ENCODE measurements around the gene LATS2.
A peak's percentile ranks its signal among the peaks of the same experiment; 100 is the strongest.

The LATS2 gene

GRCh38 chr13:21018220-21018619, 43.2 kb downstream of the LATS2 start:
- DNase-seq: no peak

- DNase-seq: no peak
Observed at GRCh38 chr13:21016487-21016886, 44.9 kb downstream of the LATS2 start.

- no peak for DNase-seq
Observed at GRCh38 chr13:21015284-21015683, 46.1 kb downstream of the LATS2 start.

- DNase-seq: no peak
Observed at GRCh38 chr13:21014502-21015170, 46.8 kb downstream of the LATS2 start.

- DNase-seq: no peak
Observed at GRCh38 chr13:21014139-21014501, 47.3 kb downstream of the LATS2 start.

- no peak for DNase-seq
Observed at GRCh38 chr13:21013682-21014038, 47.7 kb downstream of the LATS2 start.

GRCh38 chr13:21012841-21013681, 48.3 kb downstream of the LATS2 start:
- DNase-seq: no peak

GRCh38 chr13:21012211-21012610, 49.2 kb downstream of the LATS2 start:
- DNase-seq: no peak

- no peak for DNase-seq
Observed at GRCh38 chr13:21011378-21011777, 50.0 kb downstream of the LATS2 start.

GRCh38 chr13:21010621-21011020, 50.8 kb downstream of the LATS2 start:
- DNase-seq: no peak

GRCh38 chr13:21009036-21009435, 52.4 kb downstream of the LATS2 start:
- peak in 13 of 56 donors; percentile 7 to 62 (median 24) for DNase-seq

- no peak for DNase-seq
Observed at GRCh38 chr13:21008026-21008425, 53.4 kb downstream of the LATS2 start.

- no peak for DNase-seq
Observed at GRCh38 chr13:21006141-21007005, 55.0 kb downstream of the LATS2 start.

GRCh38 chr13:21005193-21005592, 56.2 kb downstream of the LATS2 start:
- no peak for DNase-seq

- DNase-seq: no peak
Observed at GRCh38 chr13:21001471-21001870, 59.9 kb downstream of the LATS2 start.

GRCh38 chr13:21000647-21001046, 60.7 kb downstream of the LATS2 start:
- no peak for DNase-seq

GRCh38 chr13:20998649-20999415, 62.6 kb downstream of the LATS2 start:
- no peak for DNase-seq

- DNase-seq: no peak
Observed at GRCh38 chr13:20997301-20998161, 63.9 kb downstream of the LATS2 start.

- no peak for DNase-seq
Observed at GRCh38 chr13:20995245-20995838, 66.0 kb downstream of the LATS2 start.

- no peak for DNase-seq
Observed at GRCh38 chr13:20994441-20994821, 67.0 kb downstream of the LATS2 start.

All from amygdala (tissue), 56 donors.